ENCODE measurements around the gene SLC26A8.

The SLC26A8 gene

DNA sequence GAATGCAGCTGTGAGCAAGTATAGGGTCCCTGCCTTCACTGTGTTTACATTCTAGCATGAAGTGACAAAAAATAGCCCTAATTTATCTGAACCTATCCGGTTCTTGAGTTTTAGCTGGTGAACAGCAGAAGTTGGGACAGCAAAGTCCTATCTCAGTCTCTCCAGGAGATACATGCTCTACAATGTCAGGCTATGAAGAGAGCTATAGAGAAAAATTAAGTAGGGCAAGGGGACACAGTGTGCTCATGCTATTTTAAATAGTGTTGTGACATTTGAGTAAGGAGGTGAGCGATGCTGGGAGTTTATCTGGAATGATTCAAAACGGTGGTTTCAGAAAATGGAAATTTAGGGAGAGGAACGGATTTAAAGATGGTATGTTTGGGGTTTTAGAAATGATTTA, 124.0 kb downstream of the SLC26A8 start:
- intact Hi-C loops (cut with DNase I), result no loop called here

GRCh38 chr6:35898003-35898402, 126.4 kb downstream of the SLC26A8 start:
- intact Hi-C loops (cut with DNase I), result no loop called here
- DNase-seq, result no peak

More for the DNA sequence above, 124.0 kb downstream of the SLC26A8 start:
- DNase-seq, result peak in 3 of 42 donors; percentile 7 to 22 (median 19)

DNA sequence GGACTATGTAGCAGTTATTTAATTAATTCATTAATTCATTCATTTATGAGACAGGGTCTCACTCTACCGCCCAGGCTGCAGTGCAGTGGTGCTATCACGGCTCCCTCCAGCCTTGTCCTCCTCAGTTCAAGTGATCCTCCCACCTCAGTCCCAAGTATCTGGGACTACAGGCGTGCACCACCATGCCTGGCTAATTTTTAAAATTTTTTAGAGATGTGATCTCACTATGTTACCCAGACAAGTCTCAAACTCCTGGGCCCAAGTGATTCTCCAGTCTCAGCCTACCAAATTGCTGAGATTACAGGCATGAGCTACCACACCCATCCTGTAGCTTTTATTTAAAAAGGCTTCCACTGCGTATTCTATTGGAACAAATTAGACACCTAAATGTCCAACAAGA, 127.0 kb downstream of the SLC26A8 start:
- intact Hi-C loops (cut with DNase I), result no loop called here
- no peak for DNase-seq

GRCh38 chr6:35897036-35897435, 127.4 kb downstream of the SLC26A8 start:
- intact Hi-C loops (cut with DNase I), result no loop called here
- no peak for DNase-seq

GRCh38 chr6:35896228-35896627, 128.2 kb downstream of the SLC26A8 start:
- intact Hi-C loops (cut with DNase I), result no loop called here
- DNase-seq, result no peak

GRCh38 chr6:35895560-35895959, 128.9 kb downstream of the SLC26A8 start:
- DNase-seq, result no peak

DNA sequence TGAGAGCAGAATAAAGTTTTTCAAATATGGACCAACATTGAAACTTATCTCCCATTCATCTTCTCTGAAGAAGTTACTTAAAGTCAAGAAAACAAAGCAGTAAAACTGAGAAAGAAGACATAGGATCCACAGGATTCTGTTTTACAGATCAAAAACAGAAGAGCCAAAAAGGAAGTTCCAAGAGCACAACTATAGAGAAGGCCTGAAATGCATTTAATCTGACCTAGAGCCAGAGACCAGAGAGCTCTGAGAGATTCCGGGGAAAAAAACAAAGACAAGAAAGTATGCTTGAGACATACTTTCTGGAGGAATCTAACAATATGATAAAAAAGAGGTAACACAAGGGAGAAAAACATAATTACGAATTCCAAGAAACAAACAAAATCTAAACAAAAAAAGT, 129.7 kb downstream of the SLC26A8 start:
- intact Hi-C loops (cut with DNase I), result no loop called here
- no peak for DNase-seq

More at GRCh38 chr6:35895560-35895959, 128.9 kb downstream of the SLC26A8 start:
- intact Hi-C loops (cut with DNase I), result no loop called here

Measured in head of caudate nucleus (tissue), 42 donors.